ENCODE data around the gene CARD10.

Gene CARD10

GRCh38 chr22:37505989-37506388 lies 13.2 kb downstream of the CARD10 start:
- ChIA-PET CTCF (interaction anchor here (0.9 to 1.4 kb wide), 2 partner anchors 9 to 10 kb away, joined by 3 to 4 read pairs; no protein-coding TSS in a partner anchor), POLR2A (interaction anchor here (0.5 kb wide), 1 partner anchor 57 kb away, joined by 3 read pairs; no protein-coding TSS in a partner anchor)
- TF ChIP-seq ZNF384 (IDR thresholded peaks at IDR 0.05) (no peak), CTBP1 (IDR thresholded peaks at IDR 0.05; ENCODE audit: borderline replicate concordance) (no peak), NFRKB (IDR thresholded peaks at IDR 0.05) (no peak), HDGF (IDR thresholded peaks at IDR 0.05; ENCODE audit: borderline replicate concordance) (no peak), ELF4 (IDR thresholded peaks at IDR 0.05) (no peak), SP1 (IDR thresholded peaks at IDR 0.05) (no peak), ARNT (IDR thresholded peaks at IDR 0.05) (no peak), FOXM1 (IDR thresholded peaks at IDR 0.05; ENCODE audit: borderline replicate concordance) (no peak), BHLHE40 (IDR thresholded peaks at IDR 0.05; ENCODE audit: borderline replicate concordance) (no peak), FOXA1 (IDR thresholded peaks at IDR 0.05) (no peak), SUZ12 (IDR thresholded peaks at IDR 0.05) (no peak), TARDBP (IDR thresholded peaks at IDR 0.05) (no peak), L3MBTL2 (conservative IDR thresholded peaks at IDR 0.05) (no peak), LEF1 (IDR thresholded peaks at IDR 0.05; ENCODE audit: borderline replicate concordance) (no peak)
- TF ChIP-seq, protein P1, sequence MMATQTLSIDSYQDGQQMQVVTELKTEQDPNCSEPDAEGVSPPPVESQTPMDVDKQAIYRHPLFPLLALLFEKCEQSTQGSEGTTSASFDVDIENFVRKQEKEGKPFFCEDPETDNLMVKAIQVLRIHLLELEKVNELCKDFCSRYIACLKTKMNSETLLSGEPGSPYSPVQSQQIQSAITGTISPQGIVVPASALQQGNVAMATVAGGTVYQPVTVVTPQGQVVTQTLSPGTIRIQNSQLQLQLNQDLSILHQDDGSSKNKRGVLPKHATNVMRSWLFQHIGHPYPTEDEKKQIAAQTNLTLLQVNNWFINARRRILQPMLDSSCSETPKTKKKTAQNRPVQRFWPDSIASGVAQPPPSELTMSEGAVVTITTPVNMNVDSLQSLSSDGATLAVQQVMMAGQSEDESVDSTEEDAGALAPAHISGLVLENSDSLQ (IDR thresholded peaks at IDR 0.05) = no peak
- DNase-seq (ENCODE audit: extremely low spot score) = no peak

GRCh38 chr22:37505565-37505964 lies 13.7 kb downstream of the CARD10 start:
- ChIA-PET POLR2A (interaction anchor here (0.5 kb wide), 1 partner anchor 57 kb away, joined by 3 read pairs; no protein-coding TSS in a partner anchor), CTCF (interaction anchor here (0.9 to 1.4 kb wide), 2 partner anchors 8 to 10 kb away, joined by 3 to 4 read pairs; no protein-coding TSS in a partner anchor)
- no peak for DNase-seq (ENCODE audit: extremely low spot score)
- TF ChIP-seq ARNT (IDR thresholded peaks at IDR 0.05) (no peak), LEF1 (IDR thresholded peaks at IDR 0.05; ENCODE audit: borderline replicate concordance) (no peak), FOXM1 (IDR thresholded peaks at IDR 0.05; ENCODE audit: borderline replicate concordance) (no peak), ELF4 (IDR thresholded peaks at IDR 0.05) (no peak), HDGF (IDR thresholded peaks at IDR 0.05; ENCODE audit: borderline replicate concordance) (no peak), ZNF384 (IDR thresholded peaks at IDR 0.05) (no peak), TARDBP (IDR thresholded peaks at IDR 0.05) (no peak), SUZ12 (IDR thresholded peaks at IDR 0.05) (no peak), FOXA1 (IDR thresholded peaks at IDR 0.05) (no peak), CTBP1 (IDR thresholded peaks at IDR 0.05; ENCODE audit: borderline replicate concordance) (no peak), SP1 (IDR thresholded peaks at IDR 0.05) (no peak), FOXK2 (IDR thresholded peaks at IDR 0.05) (no peak), BHLHE40 (IDR thresholded peaks at IDR 0.05; ENCODE audit: borderline replicate concordance) (no peak), L3MBTL2 (conservative IDR thresholded peaks at IDR 0.05) (no peak)
- TF ChIP-seq, protein P1 (IDR thresholded peaks at IDR 0.05) = no peak

DNA sequence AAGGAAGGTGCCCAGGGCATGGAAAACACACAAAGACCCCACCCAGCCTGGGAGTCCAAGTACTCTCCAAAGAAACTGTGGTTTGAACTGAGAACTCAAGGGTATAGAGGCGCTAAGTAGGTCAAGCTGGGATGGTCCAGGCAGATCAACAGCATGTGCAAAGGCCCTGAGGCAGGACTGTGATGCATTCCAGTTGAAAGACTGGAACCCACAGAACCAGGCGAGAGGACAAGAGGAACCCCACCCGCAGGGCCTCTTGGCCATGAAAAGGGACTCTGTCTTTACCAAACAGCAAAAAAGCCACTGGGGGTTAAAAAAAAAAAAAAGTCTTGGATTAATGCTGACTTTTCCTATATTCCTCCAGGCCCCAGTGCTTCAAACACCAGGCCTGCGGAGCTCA lies 14.3 kb downstream of the CARD10 start:
- no peak for DNase-seq (ENCODE audit: extremely low spot score)
- POLR2A ChIA-PET = no interaction called here
- CTCF ChIA-PET = no interaction called here
- TF ChIP-seq TARDBP (IDR thresholded peaks at IDR 0.05) (no peak), SUZ12 (IDR thresholded peaks at IDR 0.05) (no peak), ZNF384 (IDR thresholded peaks at IDR 0.05) (no peak), FOXA1 (IDR thresholded peaks at IDR 0.05) (no peak), FOXK2 (IDR thresholded peaks at IDR 0.05) (no peak), ARNT (IDR thresholded peaks at IDR 0.05) (no peak), HDGF (IDR thresholded peaks at IDR 0.05; ENCODE audit: borderline replicate concordance) (no peak), L3MBTL2 (conservative IDR thresholded peaks at IDR 0.05) (no peak), NFRKB (IDR thresholded peaks at IDR 0.05) (no peak), SP1 (IDR thresholded peaks at IDR 0.05) (no peak), LEF1 (IDR thresholded peaks at IDR 0.05; ENCODE audit: borderline replicate concordance) (no peak), ELF4 (IDR thresholded peaks at IDR 0.05) (no peak)
- TF ChIP-seq, protein P1 (IDR thresholded peaks at IDR 0.05) = no peak

DNA sequence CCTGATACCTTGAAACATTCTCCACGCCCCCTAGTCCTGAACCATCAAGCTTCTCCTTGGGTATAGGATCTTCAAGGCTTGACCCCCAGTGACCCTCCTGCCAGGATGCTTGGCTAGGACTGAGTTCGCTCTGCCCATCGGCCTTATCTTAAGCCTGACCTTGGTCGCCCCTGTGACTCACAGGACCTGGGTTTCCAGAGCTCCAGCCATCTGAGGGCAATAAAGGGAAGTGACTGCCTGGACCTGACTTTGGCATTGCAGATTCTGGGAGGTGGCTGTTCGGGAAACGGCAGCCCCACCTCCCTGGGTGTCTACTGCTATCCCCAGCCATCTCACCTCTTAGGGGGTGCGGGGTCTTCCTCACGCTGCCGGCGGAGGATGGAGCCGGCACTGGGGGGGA lies 15.4 kb downstream of the CARD10 start:
- DNase-seq (ENCODE audit: extremely low spot score) = no peak
- TF ChIP-seq L3MBTL2 (conservative IDR thresholded peaks at IDR 0.05) (no peak), FOXM1 (IDR thresholded peaks at IDR 0.05; ENCODE audit: borderline replicate concordance) (no peak), LEF1 (IDR thresholded peaks at IDR 0.05; ENCODE audit: borderline replicate concordance) (no peak), TARDBP (IDR thresholded peaks at IDR 0.05) (no peak), ELF4 (IDR thresholded peaks at IDR 0.05) (no peak), HDGF (IDR thresholded peaks at IDR 0.05; ENCODE audit: borderline replicate concordance) (no peak), BHLHE40 (IDR thresholded peaks at IDR 0.05; ENCODE audit: borderline replicate concordance) (no peak), SUZ12 (IDR thresholded peaks at IDR 0.05) (no peak), SP1 (IDR thresholded peaks at IDR 0.05) (no peak), NFRKB (IDR thresholded peaks at IDR 0.05) (no peak), FOXA1 (IDR thresholded peaks at IDR 0.05) (no peak), ARNT (IDR thresholded peaks at IDR 0.05) (no peak), CTBP1 (IDR thresholded peaks at IDR 0.05; ENCODE audit: borderline replicate concordance) (no peak), ZNF384 (IDR thresholded peaks at IDR 0.05) (no peak), FOXK2 (IDR thresholded peaks at IDR 0.05) (no peak)
- TF ChIP-seq, protein P1 (IDR thresholded peaks at IDR 0.05) = no peak
- ChIA-PET CTCF (no interaction called here), POLR2A (no interaction called here)

DNA sequence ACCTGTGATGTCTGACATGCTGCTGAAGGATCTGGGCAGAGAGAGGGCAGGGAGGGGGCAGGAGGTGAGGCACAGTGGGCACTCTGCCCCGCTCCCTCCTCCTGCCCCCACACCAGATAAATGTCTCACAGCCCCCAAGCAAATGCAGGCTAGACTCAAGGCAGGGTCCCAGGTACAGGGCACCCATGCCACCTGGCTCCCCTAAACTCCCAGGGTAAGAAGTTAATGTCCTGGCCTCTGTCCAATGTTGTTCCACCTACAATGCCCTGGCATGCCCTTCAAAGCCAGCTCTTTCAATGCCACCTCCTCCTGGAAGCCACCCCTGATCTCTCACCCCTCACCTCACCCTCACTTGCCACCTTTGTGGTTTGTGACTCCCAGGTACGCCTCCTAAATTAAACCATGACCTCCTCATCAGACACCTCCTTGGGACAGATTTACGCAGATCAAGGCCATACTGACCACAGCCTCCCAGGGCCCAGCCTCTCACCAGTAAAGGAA lies 16.0 kb downstream of the CARD10 start:
- ChIA-PET CTCF (no interaction called here), POLR2A (no interaction called here)
- TF ChIP-seq TARDBP (IDR thresholded peaks at IDR 0.05) (no peak), CTBP1 (IDR thresholded peaks at IDR 0.05; ENCODE audit: borderline replicate concordance) (no peak), ARNT (IDR thresholded peaks at IDR 0.05) (no peak; the same call in 1 of the 2 replicates), FOXA1 (IDR thresholded peaks at IDR 0.05) (no peak), L3MBTL2 (conservative IDR thresholded peaks at IDR 0.05) (no peak)
- no peak for DNase-seq (ENCODE audit: extremely low spot score)
